Natural killer cell (primary cell): Measurements from ENCODE around the gene RAB3IP. TPM values are rescaled to one million over a fixed set of nuclear protein-coding genes. Genes with fewer than 3 reads are reported as not detected.
"Not testable (repeated sequence)": the region's sequence is repeated elsewhere in the genome, so short reads cannot be mapped to it uniquely, and the experiment has no call there.

Source experiments
- ATAC-seq, 3 donors: fragments of 150-1000 bp in 2 of 3; fragments of 200-7000 bp in 1 of 3; cut with Tn5 transposase; 1 replicate in 1 of 3; 2 replicates in 2 of 3; pipeline ENCODE4 v1.10.0; 2021; ENCODE audit warnings: mild to moderate bottlenecking in 2 of 3, moderate library complexity in 2 of 3
- DNase-seq, 2 donors: peaks; one replicate each; pipeline versions ENCODE4 v3.0.0 to v3.0.0-alpha.2; 2013 to 2021; ENCODE audit warnings: mixed read lengths in 1 of 2
- H3K27ac ChIP-seq: one replicate; pipeline ENCODE4 v1.5.1; 2013; ENCODE audit warnings: mild to moderate bottlenecking, low read length
- H3K27me3 ChIP-seq: one replicate; pipeline ENCODE4 v1.6.1; 2013; ENCODE audit warnings: low read length; ENCODE audit not compliant: control insufficient read depth, insufficient read depth
- H3K36me3 ChIP-seq: one replicate; pipeline ENCODE4 v1.6.1; 2013; ENCODE audit warnings: low read length; ENCODE audit not compliant: control insufficient read depth, insufficient read depth
- H3K4me1 ChIP-seq: one replicate; pipeline ENCODE4 v1.6.1; 2013; ENCODE audit warnings: low read length; ENCODE audit not compliant: control insufficient read depth, insufficient read depth
- H3K4me3 ChIP-seq: one replicate; pipeline ENCODE4 v1.5.1; 2013; ENCODE audit warnings: low read length
- H3K9me3 ChIP-seq: one replicate; pipeline ENCODE4 v1.6.1; 2013; ENCODE audit warnings: low read length; ENCODE audit not compliant: control insufficient read depth, insufficient read depth
- H3K27ac Mint-ChIP-seq, 2 donors: one replicate each; pipeline ENCODE4 v1.8.0; 2022; ENCODE audit warnings: mild to moderate bottlenecking in 2 of 2, mixed read lengths in 2 of 2, moderate library complexity in 1 of 2
- H3K27me3 Mint-ChIP-seq, 2 donors: one replicate each; pipeline ENCODE4 v1.8.0; 2022; ENCODE audit warnings: low read depth in 2 of 2, mixed read lengths in 2 of 2
- H3K36me3 Mint-ChIP-seq: one replicate; pipeline ENCODE4 v1.8.0; 2022; ENCODE audit warnings: mixed read lengths
- H3K4me1 Mint-ChIP-seq, 2 donors: one replicate each; pipeline ENCODE4 v1.8.0; 2022; ENCODE audit warnings: mixed read lengths in 2 of 2
- H3K4me3 Mint-ChIP-seq: one replicate; pipeline ENCODE4 v1.8.0; 2022; ENCODE audit warnings: mild to moderate bottlenecking, moderate library complexity, mixed read lengths
- H3K9me3 Mint-ChIP-seq, 2 donors: one replicate each; pipeline ENCODE4 v1.8.0; 2022; ENCODE audit warnings: mixed read lengths in 2 of 2
- CTCF ChIP-seq: fragments of 200-600 bp; IDR thresholded peaks from one replicate; pipeline ENCODE4 v1.8.0; 2022; ENCODE audit warnings: antibody characterized with exemption
- WGBS: methylation state at CpG from one replicate; pipeline ENCODE4 v1.1.7; 2013; ENCODE audit warnings: missing lambda C conversion rate; ENCODE audit not compliant: insufficient coverage; 5-methylcytosine and 5-hydroxymethylcytosine counted together
- intact Hi-C: fragments of 100-400 bp; cut with micrococcal nuclease; formaldehyde crosslinking; loops from one replicate; pipeline ENCODE4 v1.14.2; 2022
- total RNA-seq, 4 donors: library from RNA; stranded (reverse); fragments of 120-200 nt in 1 of 4; gene quantifications; one replicate each; pipeline versions ENCODE4 v1.2.3 to v1.2.4, GENCODE V29; 2013 to 2022

The RAB3IP gene
- total RNA-seq, 3 donors from 2014 or later (not counting 1 experiment from before 2014, with no cell fraction given) = 6.7 to 8.7 (median 8.5) TPM

GRCh38 chr12:69755302-69755701, 16.6 kb downstream of the RAB3IP start:
- H3K4me3 ChIP-seq = no peak overlapping the region
- H3K4me3 Mint-ChIP-seq = no peak overlapping the region
- H3K4me1 ChIP-seq = no peaks in the 10 kb centered on the region
- no peaks in the 10 kb centered on the region for H3K27me3 Mint-ChIP-seq
- H3K36me3 ChIP-seq = peaks cover 4% of the 10 kb centered on the region
- H3K9me3 Mint-ChIP-seq = peaks cover 0 to 4% of the 10 kb centered on the region in 2 donors
- no peak overlapping the region for H3K27ac Mint-ChIP-seq
- H3K9me3 ChIP-seq = no peaks in the 10 kb centered on the region
- H3K36me3 Mint-ChIP-seq = no peaks in the 10 kb centered on the region
- no peak for ATAC-seq
- H3K4me1 Mint-ChIP-seq = no peaks in the 10 kb centered on the region
- 100% methylated on average over 2 of the region's 5 CpGs for WGBS
- H3K27me3 ChIP-seq = no peaks in the 10 kb centered on the region
- intact Hi-C loops = no loop called here
- no peak overlapping the region for H3K27ac ChIP-seq
- DNase-seq = no peak
- no peak for TF ChIP-seq CTCF

GRCh38 chr12:69756088-69756755, 17.6 kb downstream of the RAB3IP start:
- TF ChIP-seq CTCF = no peak
- no peaks in the 10 kb centered on the region for H3K27me3 ChIP-seq
- no peaks in the 10 kb centered on the region for H3K36me3 Mint-ChIP-seq
- WGBS = 93% methylated on average over 4 of the region's 6 CpGs
- H3K9me3 Mint-ChIP-seq = peaks cover 0 to 6% of the 10 kb centered on the region in 2 donors
- H3K9me3 ChIP-seq = no peaks in the 10 kb centered on the region
- intact Hi-C loops = no loop called here
- no peak overlapping the region for H3K27ac ChIP-seq
- no peak for ATAC-seq
- no peaks in the 10 kb centered on the region for H3K4me1 Mint-ChIP-seq
- H3K36me3 ChIP-seq = peaks cover 4% of the 10 kb centered on the region
- no peaks in the 10 kb centered on the region for H3K4me1 ChIP-seq
- DNase-seq = no peak
- no peak overlapping the region for H3K27ac Mint-ChIP-seq
- no peak overlapping the region for H3K4me3 ChIP-seq
- H3K27me3 Mint-ChIP-seq = no peaks in the 10 kb centered on the region
- no peak overlapping the region for H3K4me3 Mint-ChIP-seq

- Histone ChIP-seq H3K36me3 (peaks cover 4% of the 10 kb centered on the region), H3K4me1 (no peaks in the 10 kb centered on the region), H3K4me3 (no peak overlapping the region), H3K27me3 (no peaks in the 10 kb centered on the region), H3K9me3 (no peaks in the 10 kb centered on the region), H3K27ac (no peak overlapping the region)
- Mint-ChIP-seq H3K4me3 (no peak overlapping the region), H3K9me3 (peaks cover 0 to 6% of the 10 kb centered on the region in 2 donors), H3K4me1 (no peaks in the 10 kb centered on the region), H3K36me3 (no peaks in the 10 kb centered on the region), H3K27ac (no peak overlapping the region), H3K27me3 (no peaks in the 10 kb centered on the region)
- ATAC-seq (no peak), DNase-seq (no peak)
- WGBS = 100% methylated on average over 1 of the region's 2 CpGs
- no peak for TF ChIP-seq CTCF
- intact Hi-C loops = no loop called here
These were observed 19.4 kb downstream of the RAB3IP start for GRCh38 chr12:69758105-69758504.

GRCh38 chr12:69759581-69759980, 20.9 kb downstream of the RAB3IP start:
- H3K4me3 Mint-ChIP-seq = not testable (repeated sequence)

More at GRCh38 chr12:69759581-69759980, 20.9 kb downstream of the RAB3IP start:
- H3K4me1 Mint-ChIP-seq, H3K27ac ChIP-seq, H3K27me3 ChIP-seq, H3K4me1 ChIP-seq, H3K9me3 ChIP-seq, ATAC-seq, H3K27me3 Mint-ChIP-seq, H3K36me3 ChIP-seq, H3K27ac Mint-ChIP-seq, H3K36me3 Mint-ChIP-seq, H3K9me3 Mint-ChIP-seq, H3K4me3 ChIP-seq, intact Hi-C loops, DNase-seq: not testable (repeated sequence)
- 98% methylated on average over 28 of the region's 39 CpGs for WGBS
